HCT116 (cell line): ENCODE results near the gene GIN1. TPM values are rescaled to one million over a fixed set of nuclear protein-coding genes. Genes with fewer than 3 reads are reported as not detected.

ENCODE experiments used
- ATAC-seq: fragments of 200-7000 bp; cut with Tn5 transposase; 2 replicates; pipeline ENCODE4 v1.9.1; 2020; ENCODE audit warnings: mild to moderate bottlenecking, moderate library complexity
- BruUV-seq: library from RNA; stranded (reverse); fragments of 400-500 nt; replicated peaks from 2 replicates; lab custom pipeline; 2021; lab: Mats Ljungman, UMichigan
- CTCF ChIA-PET: fragments of 300-600 bp; sonication (Branson Sonifier 250); formaldehyde crosslinking; loops from one replicate; lab custom pipeline; 2021; ENCODE audit warnings: antibody characterized with exemption; lab: Charles Lee
- POLR2A ChIA-PET: fragments of 300-600, 350-600 bp; sonication (Branson Sonifier 250); formaldehyde crosslinking; loops from one replicate; lab custom pipeline; 2021; ENCODE audit warnings: antibody characterized with exemption; lab: Charles Lee
- RAD21 ChIA-PET, 2 experiments: fragments of 300-600 bp; sonication (Branson Sonifier 250); formaldehyde crosslinking; loops; one replicate each; lab custom pipeline; 2023; ENCODE audit warnings: low total read pairs in 2 of 2; ENCODE audit not compliant: uncharacterized antibody in 2 of 2, unreplicated experiment in 2 of 2, low non-redundant PET in 1 of 2; lab: Charles Lee
- DNase-seq: peaks from one replicate; pipeline ENCODE4 v3.0.0-alpha.2; 2010; ENCODE audit warnings: low read depth, low spot score
- H2AFZ ChIP-seq: fragments of 200-600 bp; shearing (Covaris generic), sonication (generic); 2 replicates; pipeline ENCODE4 v1.6.1; 2017; ENCODE audit warnings: low read depth, mixed run types, mixed read lengths, antibody characterized with exemption, low read length; ENCODE audit not compliant: poor library complexity, severe bottlenecking
- H3K27ac ChIP-seq: 2 replicates; pipeline ENCODE4 v1.5.1; 2012; ENCODE audit warnings: low read depth, low read length
- H3K27me3 ChIP-seq: fragments of 200-600 bp; sonication (generic); 2 replicates; pipeline ENCODE4 v1.6.1; 2016; ENCODE audit warnings: mixed run types, low read length, mixed read lengths; ENCODE audit not compliant: insufficient read depth
- H3K36me3 ChIP-seq, 2 experiments: fragments of 200-500 bp in 1 of 2; fragments of 200-600 bp in 1 of 2; sonication (Bioruptor generic) in 1 of 2; sonication (generic) in 1 of 2; 2 replicates each; pipeline versions ENCODE4 v1.5.1 to v1.6.1; 2014 to 2016; ENCODE audit warnings: low read length in 2 of 2, inconsistent platforms in 1 of 2, mixed read lengths in 1 of 2, mixed run types in 1 of 2; ENCODE audit not compliant: insufficient read depth in 2 of 2, control insufficient read depth in 1 of 2
- H3K4me1 ChIP-seq, 2 experiments: fragments of 200-600 bp in 1 of 2; sonication (generic) in 1 of 2; 2 replicates each; pipeline versions ENCODE4 v1.5.1 to v1.6.1; 2012 to 2017; ENCODE audit warnings: low read length in 2 of 2, inconsistent platforms in 1 of 2, mild to moderate bottlenecking in 1 of 2, mixed read lengths in 1 of 2, mixed run types in 1 of 2, moderate library complexity in 1 of 2; ENCODE audit not compliant: insufficient read depth in 2 of 2, control insufficient read depth in 1 of 2
- H3K4me2 ChIP-seq: fragments of 200-600 bp; sonication (generic); 2 replicates; pipeline ENCODE4 v1.6.1; 2017; ENCODE audit warnings: mixed run types, low read length, mixed read lengths
- H3K4me3 ChIP-seq, 2 experiments: fragments of 200-600 bp in 1 of 2; sonication (generic) in 1 of 2; replicated peaks in 1 of 2; 2 replicates each; pipeline ENCODE4 v1.5.1; 2011 to 2016; ENCODE audit warnings: low read length in 2 of 2, control low read depth in 1 of 2, low read depth in 1 of 2, mild to moderate bottlenecking in 1 of 2, mixed read lengths in 1 of 2, mixed run types in 1 of 2
- H3K79me2 ChIP-seq: fragments of 200-600 bp; sonication (generic); 2 replicates; pipeline ENCODE4 v1.6.1; 2017; ENCODE audit warnings: mild to moderate bottlenecking, mixed run types, low read length, moderate library complexity, mixed read lengths; ENCODE audit not compliant: insufficient read depth
- H3K9ac ChIP-seq: fragments of 200-600 bp; sonication (generic); 2 replicates; pipeline ENCODE4 v1.6.1; 2016; ENCODE audit warnings: low read length, mixed read lengths
- H3K9me2 ChIP-seq: fragments of 200-600 bp; sonication (generic), shearing (Covaris generic); 2 replicates; pipeline ENCODE4 v1.6.1; 2017; ENCODE audit warnings: mixed run types, mild to moderate bottlenecking, moderate library complexity; ENCODE audit not compliant: insufficient read depth
- H3K9me3 ChIP-seq, 2 experiments: fragments of 200-500 bp in 1 of 2; fragments of 200-600 bp in 1 of 2; sonication (Bioruptor generic) in 1 of 2; sonication (generic) in 1 of 2; 2 replicates each; pipeline ENCODE4 v1.6.1; 2014 to 2017; ENCODE audit warnings: low read length in 2 of 2, mixed read lengths in 2 of 2, inconsistent platforms in 1 of 2, low read depth in 1 of 2, mild to moderate bottlenecking in 1 of 2, mixed run types in 1 of 2, moderate library complexity in 1 of 2; ENCODE audit not compliant: control insufficient read depth in 1 of 2, insufficient read depth in 1 of 2
- H4K20me1 ChIP-seq: fragments of 200-600 bp; sonication (generic), shearing (Covaris generic); 2 replicates; pipeline ENCODE4 v1.6.1; 2017; ENCODE audit warnings: mixed run types, mild to moderate bottlenecking, moderate library complexity; ENCODE audit not compliant: insufficient read depth
- ATF3 ChIP-seq: IDR thresholded peaks from 2 replicates; pipeline ENCODE4 v1.6.1; 2012
- CBX3 ChIP-seq: IDR thresholded peaks from 2 replicates; pipeline ENCODE4 v1.6.1; 2012; ENCODE audit warnings: low read depth
- CTCF ChIP-seq, 3 experiments: fragments of 200-600 bp in 1 of 3; sonication (generic) in 1 of 3; IDR thresholded peaks in 2 of 3; conservative IDR thresholded peaks in 1 of 3; 2 replicates each; pipeline ENCODE4 v1.5.1; 2012 to 2017; ENCODE audit warnings: low read depth in 2 of 3, low read length in 2 of 3, antibody characterized with exemption in 1 of 3, borderline replicate concordance in 1 of 3, control low read depth in 1 of 3, mild to moderate bottlenecking in 1 of 3, mixed read lengths in 1 of 3, mixed run types in 1 of 3, moderate library complexity in 1 of 3; ENCODE audit not compliant: insufficient read depth in 1 of 3
- EZH2phosphoT487 ChIP-seq: fragments of 200-600 bp; IDR thresholded peaks from 2 replicates; pipeline ENCODE4 v1.6.1; 2018; ENCODE audit warnings: antibody characterized with exemption, borderline replicate concordance
- POLR2AphosphoS5 ChIP-seq: IDR thresholded peaks from 2 replicates; pipeline ENCODE4 v1.6.1; 2011; ENCODE audit warnings: mild to moderate bottlenecking, low read depth, low read length, moderate library complexity
- RAD21 ChIP-seq: IDR thresholded peaks from 2 replicates; pipeline ENCODE4 v1.6.1; 2012; ENCODE audit warnings: low read depth, mild to moderate bottlenecking
- ZBTB33 ChIP-seq: IDR thresholded peaks from 2 replicates; pipeline ENCODE4 v1.6.1; 2011; ENCODE audit warnings: mild to moderate bottlenecking, low read length, moderate library complexity; ENCODE audit not compliant: insufficient replicate concordance; ENCODE audit errors: extremely low read depth
- ZNF274 ChIP-seq: fragments of 200-500 bp; sonication (Bioruptor generic); IDR thresholded peaks from 2 replicates; pipeline ENCODE4 v1.6.1; 2014; ENCODE audit warnings: mild to moderate bottlenecking, low read depth, low read length, inconsistent platforms
- intact Hi-C: fragments of 100-400 bp; cut with micrococcal nuclease; formaldehyde crosslinking; loops from 2 replicates; pipeline ENCODE4 v1.10.0; 2022
- total RNA-seq: library from RNA; stranded (reverse); gene quantifications from one replicate; pipeline ENCODE4 v1.2.1, GENCODE V29; 2021; ENCODE audit not compliant: unreplicated experiment

Gene GIN1
- total RNA-seq, 1 experiment from 2014 or later: 11.0 TPM

- Histone ChIP-seq H3K27ac (no peak overlapping the region), H3K4me1 (peaks cover 5% of the 10 kb centered on the region in 2 experiments; a peak in 3 of 4 replicates), H3K9me2 (no peaks in the 10 kb centered on the region), H3K79me2 (peaks cover 71% of the 10 kb centered on the region), H2AFZ (no peak overlapping the region), H3K36me3 (no peaks in the 10 kb centered on the region), H3K4me3 (no peak overlapping the region), H4K20me1 (no peaks in the 10 kb centered on the region), H3K4me2 (no peak overlapping the region), H3K27me3 (no peaks in the 10 kb centered on the region), H3K9ac (no peak overlapping the region), H3K9me3 (no peaks in the 10 kb centered on the region)
- ChIA-PET RAD21 (no interaction called here), CTCF (no interaction called here), POLR2A (no interaction called here)
- TF ChIP-seq EZH2phosphoT487: no peak
- TF ChIP-seq ZBTB33: no peak
- TF ChIP-seq CBX3: no peak
- no peak for TF ChIP-seq POLR2AphosphoS5
- TF ChIP-seq RAD21: no peak
- TF ChIP-seq ZNF274: no peak
- no peak for TF ChIP-seq CTCF (IDR thresholded peaks at IDR 0.05 in 2 of 3, conservative IDR thresholded peaks at IDR 0.05 in 1 of 3; ENCODE audit: borderline replicate concordance in 1 of 3, insufficient read depth in 1 of 3, low read depth in 2 of 3, low read length in 2 of 3)
- TF ChIP-seq ATF3: no peak
- BruUV-seq: no TSS peak
- intact Hi-C loops: no loop called here
- no peak for ATAC-seq
- no peak for DNase-seq
Observed at GRCh38 chr5:103114440-103114839, 5.5 kb downstream of the GIN1 start.
